ENCODE data around the gene RDH11.

DNA sequence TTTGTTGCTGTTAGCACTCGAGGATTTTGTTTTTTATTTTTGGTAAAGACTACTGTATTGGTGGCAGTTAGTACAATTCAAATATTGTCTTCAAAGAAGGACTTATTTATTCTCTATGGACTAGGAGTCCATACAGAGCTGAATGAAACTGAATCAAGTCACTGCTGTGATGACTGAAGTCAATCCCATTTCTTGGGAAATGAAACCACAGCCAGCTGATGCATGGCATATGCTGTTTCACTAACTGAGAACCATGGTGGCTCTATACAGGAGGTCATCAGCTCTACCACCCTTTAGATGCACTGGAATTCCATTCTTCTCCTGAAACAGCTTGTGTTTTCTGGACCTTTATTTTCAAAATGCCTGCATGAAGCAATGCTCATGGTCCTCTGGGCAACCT, 43.4 kb downstream of the RDH11 start:
- TF ChIP-seq CTCF (IDR thresholded peaks at IDR 0.05) (no peak), POLR2A (IDR thresholded peaks at IDR 0.05) (no peak)

Data from suprapubic skin (tissue), 3 donors.